22Rv1 (cell line): Measurements from ENCODE around the gene FMO2.

Experiments used
- CTCF ChIP-seq: fragments of 450-650 bp; IDR thresholded peaks from 2 replicates; pipeline ENCODE4 v1.5.1; 2017; ENCODE audit warnings: mild to moderate bottlenecking
- ZFX ChIP-seq: fragments of 450-650 bp; IDR thresholded peaks from 2 replicates; pipeline ENCODE4 v1.6.1; 2017; ENCODE audit warnings: antibody characterized with exemption, borderline replicate concordance

- TF ChIP-seq CTCF (no peak), ZFX (no peak)
Measured at GRCh38 chr1:171218661-171219060, 33.6 kb downstream of the FMO2 start.
